Measurements from ENCODE around the gene PHLDB1. TPM values are rescaled to one million over a fixed set of nuclear protein-coding genes. Genes with fewer than 3 reads are reported as not detected.
"Not testable (repeated sequence)": the region's sequence is repeated elsewhere in the genome, so short reads cannot be mapped to it uniquely, and the experiment has no call there.

Gene PHLDB1
- total RNA-seq, 1 donor from 2014 or later = 74.3 TPM

- DNase-seq = no peak
Measured at GRCh38 chr11:118606157-118606843, 1.1 kb upstream of the PHLDB1 start.

DNA sequence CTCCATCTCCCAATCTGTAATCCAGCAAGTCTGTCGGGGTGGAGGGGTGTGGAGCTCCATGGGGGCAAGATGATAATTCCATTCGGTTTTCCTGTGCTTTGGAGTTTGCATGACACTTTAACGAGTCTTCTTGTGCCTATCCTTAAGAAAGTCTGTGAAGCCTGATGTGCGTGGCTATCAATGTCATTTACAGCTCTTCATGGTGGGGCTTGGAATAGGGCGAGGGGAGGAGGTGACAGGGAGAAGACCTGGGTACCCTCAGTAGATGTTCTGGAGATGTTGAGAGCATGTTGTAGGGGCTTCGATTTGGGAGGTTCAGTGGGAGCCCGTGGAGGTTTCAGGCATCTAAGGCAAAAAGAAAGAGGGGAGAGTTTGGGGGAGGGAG, 579 bp upstream of the PHLDB1 start:
- peak; percentile 44 for DNase-seq

- DNase-seq = peak; percentile 30
Measured at GRCh38 chr11:118608360-118609227, 1.2 kb downstream of the PHLDB1 start.

DNA sequence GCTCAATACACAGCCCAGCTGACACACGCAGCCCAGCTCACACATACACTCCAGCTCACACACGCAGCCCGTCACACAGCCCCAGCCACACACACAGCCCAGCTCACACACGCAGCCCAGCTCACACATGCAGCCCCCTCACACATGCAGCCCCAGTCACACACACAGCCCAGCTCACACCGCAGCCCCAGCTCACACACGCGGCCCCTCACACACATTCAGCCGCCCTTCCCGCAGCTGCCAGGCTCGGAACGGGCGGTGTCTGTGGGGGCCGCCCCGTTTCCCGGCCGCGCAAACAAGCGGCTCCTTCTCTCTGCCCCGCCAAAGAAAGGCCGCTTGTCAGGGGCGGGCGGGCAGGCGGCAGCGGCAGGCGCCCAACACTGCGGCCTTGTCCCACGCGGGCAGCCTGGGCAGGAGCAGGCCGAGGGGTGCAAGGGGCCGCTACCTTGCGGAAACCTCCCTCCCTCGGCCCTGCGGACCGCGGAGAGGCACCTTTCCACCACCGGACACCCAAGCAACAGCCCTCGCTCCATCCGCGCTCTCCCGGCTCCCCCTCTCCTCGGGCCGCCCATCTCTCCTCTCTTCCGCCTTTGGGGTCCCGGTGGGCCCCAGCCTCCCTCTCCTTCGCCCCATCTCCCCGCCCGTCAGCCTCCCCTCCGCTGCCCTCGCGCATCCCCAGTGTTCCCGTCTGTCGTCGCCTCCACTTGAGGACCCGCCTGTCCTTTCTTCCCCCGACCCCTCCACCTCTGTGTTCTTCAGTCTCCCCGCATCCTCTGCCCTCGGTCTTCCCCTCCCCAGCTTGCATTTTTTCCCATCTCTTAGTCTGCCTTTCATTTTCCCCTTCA, 2.2 kb downstream of the PHLDB1 start:
- peak; percentile 49 for DNase-seq

DNA sequence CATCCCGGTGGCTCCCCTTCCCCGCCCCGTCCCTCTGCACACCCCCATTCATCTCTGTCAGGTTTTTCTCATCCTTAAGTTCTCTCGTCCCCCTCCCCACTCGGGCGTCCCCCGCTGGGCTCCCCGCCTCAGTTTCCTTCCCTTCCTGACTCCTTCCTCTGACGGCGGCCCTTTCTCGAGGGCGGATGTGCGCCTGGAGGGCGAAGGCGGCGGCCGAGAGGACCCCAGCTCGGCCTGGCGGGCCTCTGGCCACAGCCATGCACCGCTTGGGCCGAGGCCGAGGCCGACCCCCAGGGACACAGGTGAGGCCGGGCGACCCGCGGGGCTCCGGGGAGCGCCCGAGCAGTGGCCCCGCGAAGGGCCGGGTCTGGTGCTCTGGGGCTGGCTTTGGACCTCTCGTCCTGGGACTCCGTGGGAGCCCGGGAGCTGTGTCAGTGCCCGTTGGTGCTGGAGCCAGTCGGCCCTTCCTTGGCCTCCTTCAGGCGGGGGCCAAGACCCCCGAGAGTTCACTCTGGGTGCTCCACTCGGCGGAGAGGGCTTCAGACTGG, 2.9 kb downstream of the PHLDB1 start:
- DNase-seq = no peak

- no peak for DNase-seq
Measured at GRCh38 chr11:118610773-118611432, 3.5 kb downstream of the PHLDB1 start.

DNA sequence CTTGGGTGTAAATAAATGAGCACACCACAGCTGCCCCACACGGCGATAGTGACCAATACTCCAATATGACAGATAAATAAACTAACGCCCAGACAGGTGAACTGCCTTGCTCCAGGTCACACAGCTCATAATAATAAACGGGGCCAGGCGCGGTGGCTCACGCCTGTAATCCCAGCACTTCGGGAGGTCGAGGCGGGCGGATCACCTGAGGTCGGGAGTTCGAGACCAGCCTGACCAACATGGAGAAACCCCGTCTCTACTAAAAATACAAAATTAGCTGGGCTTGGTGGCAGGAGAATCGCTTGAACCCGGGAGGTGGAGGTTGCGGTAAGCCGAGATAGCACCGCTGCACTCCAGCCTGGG, 4.0 kb downstream of the PHLDB1 start:
- not testable (repeated sequence) for DNase-seq

DNA sequence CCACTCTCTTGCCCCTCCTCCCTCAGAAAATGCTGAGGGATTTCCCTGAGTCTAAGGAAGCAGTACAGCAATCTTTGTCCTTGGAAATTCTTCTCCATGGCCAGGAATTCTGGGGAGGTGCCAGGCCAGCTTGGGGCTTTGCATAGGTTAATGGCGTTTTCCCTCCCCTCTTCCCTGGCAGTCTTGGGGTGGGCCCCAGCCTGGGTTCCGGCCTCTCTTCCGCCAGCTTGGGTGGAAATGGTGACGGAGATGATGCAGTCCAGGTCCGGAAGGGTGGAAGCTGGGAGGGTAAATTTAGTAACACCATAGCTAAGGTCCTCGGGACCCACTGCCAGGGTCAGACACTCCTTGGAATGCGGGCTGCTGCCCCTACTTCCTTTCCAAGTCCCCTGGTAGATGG, 5.0 kb downstream of the PHLDB1 start:
- no peak for DNase-seq

GRCh38 chr11:118614511-118614910, 7.1 kb downstream of the PHLDB1 start:
- DNase-seq = no peak

DNA sequence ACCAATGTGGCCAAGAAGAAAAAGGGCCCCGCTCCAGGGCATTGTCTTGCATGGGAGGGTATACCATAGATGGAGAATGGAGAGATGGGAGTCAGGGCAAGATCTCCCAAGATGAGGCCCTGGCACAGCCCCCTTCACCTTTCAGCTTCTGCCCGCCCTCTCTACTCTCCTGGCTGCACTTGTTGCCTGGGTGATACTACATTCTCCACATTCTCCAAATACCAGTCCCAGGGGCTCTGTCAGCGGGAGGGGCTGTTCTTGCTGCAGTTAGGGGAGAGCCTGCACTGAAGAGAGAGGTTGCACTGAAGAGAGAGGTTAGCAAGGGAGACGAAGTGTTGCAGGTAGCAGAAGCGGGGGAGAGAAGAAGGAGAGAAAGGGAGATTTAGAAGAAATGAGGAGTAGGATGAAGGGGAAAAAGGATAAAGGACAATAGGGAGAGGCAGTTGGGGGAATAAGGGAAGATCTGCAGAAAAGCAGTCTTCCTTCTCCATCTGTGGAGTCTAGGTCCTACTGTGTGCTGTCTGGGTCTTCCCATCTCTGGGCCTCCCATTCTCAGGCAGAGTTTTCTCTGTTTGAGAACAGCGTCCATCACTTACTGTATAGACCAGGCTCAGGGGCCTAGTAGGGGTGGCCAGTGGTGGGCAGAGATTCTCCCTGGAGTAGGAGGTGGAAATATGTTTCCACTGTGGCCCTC, 8.0 kb downstream of the PHLDB1 start:
- no peak for DNase-seq

GRCh38 chr11:118615976-118616371, 8.6 kb downstream of the PHLDB1 start:
- no peak for DNase-seq

GRCh38 chr11:118618115-118618990, 10.9 kb downstream of the PHLDB1 start:
- peak; percentile 75 for DNase-seq

DNA sequence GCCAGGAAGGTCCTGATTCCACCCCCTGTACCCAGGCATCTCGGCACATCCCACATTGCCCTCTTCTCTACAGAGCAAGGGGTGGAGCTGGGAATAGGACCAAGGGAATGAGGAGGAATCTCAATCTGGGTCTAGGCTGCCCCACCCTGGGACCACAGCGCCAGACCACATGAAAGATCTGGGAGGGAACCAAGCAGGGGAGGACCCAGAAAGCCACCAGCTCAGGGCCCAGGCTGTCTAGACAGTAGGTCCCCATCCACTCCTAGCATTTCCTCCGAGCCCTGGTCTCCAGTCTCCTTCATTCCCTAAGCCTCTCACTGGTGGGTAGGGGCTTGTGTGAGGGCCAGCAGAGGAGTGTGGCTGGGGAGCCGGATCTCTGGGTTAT, 11.6 kb downstream of the PHLDB1 start:
- peak; percentile 36 for DNase-seq

- DNase-seq = peak; percentile 45
Measured at GRCh38 chr11:118619444-118620197, 12.2 kb downstream of the PHLDB1 start.

DNA sequence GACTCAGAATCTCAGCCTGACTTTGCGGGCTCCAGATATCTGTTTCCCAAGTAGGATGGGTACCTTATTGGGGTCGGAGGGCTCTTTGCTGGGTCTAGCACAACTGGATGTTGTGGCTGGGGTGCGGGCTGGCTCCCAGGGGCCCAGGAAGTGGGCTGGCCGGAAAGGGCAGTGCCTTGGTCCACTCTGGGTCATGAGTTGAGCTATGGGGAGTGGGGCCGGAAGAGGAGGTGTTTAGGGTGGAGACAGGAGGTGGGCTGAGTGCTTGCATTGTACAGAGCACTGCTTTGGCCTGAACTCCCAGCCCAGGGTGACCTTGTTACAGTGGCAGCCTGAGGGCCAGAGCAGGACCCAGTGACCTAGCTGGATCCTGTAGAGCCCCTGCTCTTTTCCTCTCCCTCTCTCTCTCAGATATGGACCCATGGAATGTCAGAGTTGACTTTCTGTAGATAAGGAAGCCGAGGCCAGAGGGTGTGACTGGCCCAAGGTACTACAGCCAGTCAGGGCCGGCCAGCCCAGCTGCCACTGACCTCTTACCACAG, 13.2 kb downstream of the PHLDB1 start:
- DNase-seq = no peak

- peak; percentile 65 for DNase-seq
Measured at GRCh38 chr11:118621071-118621783, 13.8 kb downstream of the PHLDB1 start.

DNA sequence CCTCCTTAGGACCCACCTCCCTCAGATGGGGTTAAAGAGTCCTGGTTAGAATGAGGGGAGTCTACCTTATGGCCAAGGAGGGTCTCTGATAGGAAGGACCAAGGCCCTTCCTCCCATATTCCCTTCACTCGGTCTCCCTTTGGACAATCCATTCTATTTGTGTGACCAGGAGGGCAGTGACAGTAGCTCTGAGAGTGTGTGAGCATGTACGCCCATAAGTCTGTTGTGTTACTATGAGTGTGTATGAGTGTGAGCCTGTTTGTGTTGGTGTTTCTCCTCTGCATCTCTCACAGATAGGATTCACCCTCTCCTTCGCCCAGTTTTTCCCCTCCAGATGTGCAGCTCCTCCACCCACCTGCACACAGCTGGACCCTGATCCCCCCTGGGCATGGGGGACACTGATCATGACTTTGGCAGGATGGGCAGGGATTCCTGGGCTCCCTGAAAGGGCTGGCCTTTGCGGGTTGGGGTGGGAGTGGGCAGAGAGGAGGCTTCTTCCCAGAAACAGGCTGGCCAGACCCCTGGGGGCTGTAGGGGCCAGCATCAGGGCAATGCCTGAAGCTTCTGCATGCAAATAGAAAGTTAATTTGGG, 14.5 kb downstream of the PHLDB1 start:
- no peak for DNase-seq

Measured in skin of body (tissue), 2 donors.